ENCODE measurements around the gene SLC25A36.
"Not testable (repeated sequence)": the region's sequence is repeated elsewhere in the genome, so short reads cannot be mapped to it uniquely, and the experiment has no call there.

The SLC25A36 gene

DNA sequence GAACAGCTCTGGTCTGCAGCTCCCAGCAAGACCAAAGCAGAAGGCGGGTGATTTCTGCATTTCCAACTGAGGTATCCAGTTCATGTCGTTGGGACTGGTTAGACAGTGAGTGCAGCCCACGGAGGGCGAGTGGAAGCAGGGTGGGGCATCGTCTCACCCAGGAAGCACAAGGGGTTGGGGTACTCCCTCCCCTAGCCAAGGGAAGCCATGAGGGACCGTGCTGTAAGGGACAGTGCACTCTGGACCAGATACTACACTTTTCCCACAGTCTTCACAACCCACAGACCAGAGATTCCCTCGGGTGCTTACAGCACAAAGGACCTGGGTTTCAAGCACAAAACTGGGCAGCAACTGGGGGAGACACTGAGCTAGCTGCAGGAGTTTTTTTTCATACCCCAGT lies 8.5 kb upstream of the SLC25A36 start:
- Histone ChIP-seq H3K4me3 (ENCODE audit: low read depth, low read length) (no peak overlapping the region), H3K27me3 (peaks cover 6% of the 10 kb centered on the region), H3K4me1 (no peaks in the 10 kb centered on the region), H3K9me3 (no peaks in the 10 kb centered on the region), H3K36me3 (no peaks in the 10 kb centered on the region)
- no peak for DNase-seq
- TF ChIP-seq, protein P1, sequence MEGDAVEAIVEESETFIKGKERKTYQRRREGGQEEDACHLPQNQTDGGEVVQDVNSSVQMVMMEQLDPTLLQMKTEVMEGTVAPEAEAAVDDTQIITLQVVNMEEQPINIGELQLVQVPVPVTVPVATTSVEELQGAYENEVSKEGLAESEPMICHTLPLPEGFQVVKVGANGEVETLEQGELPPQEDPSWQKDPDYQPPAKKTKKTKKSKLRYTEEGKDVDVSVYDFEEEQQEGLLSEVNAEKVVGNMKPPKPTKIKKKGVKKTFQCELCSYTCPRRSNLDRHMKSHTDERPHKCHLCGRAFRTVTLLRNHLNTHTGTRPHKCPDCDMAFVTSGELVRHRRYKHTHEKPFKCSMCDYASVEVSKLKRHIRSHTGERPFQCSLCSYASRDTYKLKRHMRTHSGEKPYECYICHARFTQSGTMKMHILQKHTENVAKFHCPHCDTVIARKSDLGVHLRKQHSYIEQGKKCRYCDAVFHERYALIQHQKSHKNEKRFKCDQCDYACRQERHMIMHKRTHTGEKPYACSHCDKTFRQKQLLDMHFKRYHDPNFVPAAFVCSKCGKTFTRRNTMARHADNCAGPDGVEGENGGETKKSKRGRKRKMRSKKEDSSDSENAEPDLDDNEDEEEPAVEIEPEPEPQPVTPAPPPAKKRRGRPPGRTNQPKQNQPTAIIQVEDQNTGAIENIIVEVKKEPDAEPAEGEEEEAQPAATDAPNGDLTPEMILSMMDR (IDR thresholded peaks at IDR 0.05; ENCODE audit: low read depth, low read length), result no peak

DNA sequence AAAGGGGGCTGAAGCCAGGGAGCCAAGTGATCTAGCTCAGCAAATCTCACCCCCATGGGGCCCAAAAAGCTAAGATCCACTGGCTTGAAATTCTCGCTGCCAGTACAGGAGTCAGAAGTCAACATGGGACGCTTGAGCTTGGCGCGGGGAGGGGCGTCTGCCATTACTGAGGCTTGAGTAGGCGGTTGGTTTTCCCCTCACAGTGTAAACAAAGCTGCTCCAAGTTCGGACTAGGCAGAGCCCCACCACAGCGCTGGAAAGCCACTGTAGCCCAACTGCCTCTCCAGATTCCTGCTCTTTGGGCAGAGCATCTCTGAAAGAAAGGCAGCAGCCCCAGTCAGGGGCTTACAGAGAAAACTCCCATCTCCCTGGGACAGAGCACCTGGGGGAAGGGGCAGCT lies 8.1 kb upstream of the SLC25A36 start:
- Histone ChIP-seq H3K27me3 (peaks cover 6% of the 10 kb centered on the region), H3K9me3 (no peaks in the 10 kb centered on the region), H3K36me3 (no peaks in the 10 kb centered on the region), H3K4me1 (no peaks in the 10 kb centered on the region), H3K4me3 (ENCODE audit: low read depth, low read length) (no peak overlapping the region)
- no peak for DNase-seq
- TF ChIP-seq, protein P1 (IDR thresholded peaks at IDR 0.05; ENCODE audit: low read depth, low read length), result no peak

DNA sequence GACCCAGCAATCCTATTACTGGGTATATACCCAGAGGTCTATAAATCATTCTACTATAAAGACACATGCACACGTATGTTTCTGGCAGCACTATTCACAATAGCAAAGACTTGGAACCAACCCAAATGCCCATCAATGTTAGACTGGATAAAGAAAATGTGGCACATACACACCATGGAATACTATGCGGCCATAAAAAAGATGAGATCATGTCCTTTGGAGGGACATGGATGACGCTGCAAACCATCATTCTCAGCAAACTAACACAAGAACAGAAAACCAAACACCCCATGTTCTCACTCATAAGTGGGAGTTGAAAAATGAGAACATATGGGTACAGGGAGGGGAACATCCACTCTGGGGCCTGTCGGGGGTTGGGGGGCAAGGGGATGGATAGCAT lies 2.3 kb upstream of the SLC25A36 start:
- not testable (repeated sequence) for H3K4me1 ChIP-seq; H3K27me3 ChIP-seq; H3K4me3 ChIP-seq (ENCODE audit: low read depth, low read length); H3K36me3 ChIP-seq; DNase-seq; H3K9me3 ChIP-seq

DNA sequence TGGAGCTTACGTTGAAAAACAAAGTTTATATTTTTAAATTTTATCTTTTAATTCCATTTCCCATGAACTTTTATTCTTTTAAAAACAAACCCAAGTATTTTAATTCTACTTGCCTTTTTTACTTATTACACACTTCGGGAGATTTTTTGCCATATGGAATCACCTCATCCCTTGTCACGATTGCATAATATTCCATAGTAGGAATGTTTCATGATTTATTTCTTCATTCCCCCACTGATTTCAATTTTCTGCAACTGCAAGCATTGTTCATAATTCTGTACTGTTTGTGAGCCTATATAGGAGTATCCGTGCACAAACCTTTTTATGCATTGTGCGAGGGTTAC lies 574 bp upstream of the SLC25A36 start:
- Histone ChIP-seq H3K4me3 (ENCODE audit: low read depth, low read length) (peak overlapping the region; percentile 80), H3K36me3 (no peaks in the 10 kb centered on the region), H3K9me3 (no peaks in the 10 kb centered on the region), H3K27me3 (no peaks in the 10 kb centered on the region; the same call in 1 of the 2 replicates), H3K4me1 (no peaks in the 10 kb centered on the region; the same call in 1 of the 2 replicates)
- TF ChIP-seq, protein P1 (IDR thresholded peaks at IDR 0.05; ENCODE audit: low read depth, low read length), result no peak
- no peak for DNase-seq

DNA sequence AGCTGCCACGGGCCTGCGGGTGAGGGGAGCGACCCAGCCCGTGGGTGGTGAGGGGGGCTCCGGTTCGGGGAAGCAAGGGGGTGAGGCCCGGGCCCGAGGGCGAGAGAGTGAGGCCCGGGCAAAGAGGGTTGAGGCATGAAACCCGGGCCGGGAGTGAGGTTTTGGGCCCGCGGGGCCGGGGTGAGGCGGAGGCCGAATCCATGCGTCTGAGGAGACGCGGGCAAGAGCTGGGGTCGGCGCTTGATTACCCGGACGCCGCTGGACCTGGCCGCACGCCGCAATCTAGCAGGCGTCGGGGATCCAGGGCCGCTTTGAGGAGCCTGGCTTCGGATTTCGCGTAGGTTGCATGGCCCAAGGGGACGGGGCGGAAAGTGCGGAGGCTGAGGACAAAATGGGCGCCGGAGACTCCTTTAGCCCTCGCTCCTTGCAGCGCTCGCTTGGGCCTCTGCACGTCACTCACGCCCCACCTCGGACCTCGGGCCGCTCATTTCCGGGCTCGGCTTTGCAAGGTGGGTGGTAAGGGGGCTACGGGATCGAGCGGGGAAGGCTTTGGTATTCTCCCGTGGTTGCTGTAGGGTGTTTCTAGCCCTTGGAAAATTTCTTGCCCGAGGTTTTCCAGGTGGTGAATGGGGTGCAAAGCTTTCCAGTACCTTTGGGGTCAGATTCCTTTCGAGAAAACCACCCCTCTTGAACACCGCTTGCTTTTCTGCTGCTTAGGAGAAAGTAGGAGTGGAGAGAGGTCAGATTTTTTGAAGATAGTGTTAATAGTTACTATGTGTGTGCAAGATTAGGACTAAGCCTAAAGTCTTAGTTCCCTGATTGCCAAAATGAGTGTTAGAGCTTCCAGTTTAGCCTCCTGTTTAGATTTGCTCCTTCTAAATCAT lies 827 bp downstream of the SLC25A36 start:
- TF ChIP-seq, protein P1 (IDR thresholded peaks at IDR 0.05; ENCODE audit: low read depth, low read length), result no peak
- Histone ChIP-seq H3K27me3 (no peaks in the 10 kb centered on the region; the same call in 1 of the 2 replicates), H3K9me3 (no peaks in the 10 kb centered on the region), H3K36me3 (peaks cover 1% of the 10 kb centered on the region; the same call in 1 of the 2 replicates), H3K4me3 (ENCODE audit: low read depth, low read length) (peak overlapping the region; percentile 80), H3K4me1 (no peaks in the 10 kb centered on the region; the same call in 1 of the 2 replicates)
- peak; percentile 72 for DNase-seq

DNA sequence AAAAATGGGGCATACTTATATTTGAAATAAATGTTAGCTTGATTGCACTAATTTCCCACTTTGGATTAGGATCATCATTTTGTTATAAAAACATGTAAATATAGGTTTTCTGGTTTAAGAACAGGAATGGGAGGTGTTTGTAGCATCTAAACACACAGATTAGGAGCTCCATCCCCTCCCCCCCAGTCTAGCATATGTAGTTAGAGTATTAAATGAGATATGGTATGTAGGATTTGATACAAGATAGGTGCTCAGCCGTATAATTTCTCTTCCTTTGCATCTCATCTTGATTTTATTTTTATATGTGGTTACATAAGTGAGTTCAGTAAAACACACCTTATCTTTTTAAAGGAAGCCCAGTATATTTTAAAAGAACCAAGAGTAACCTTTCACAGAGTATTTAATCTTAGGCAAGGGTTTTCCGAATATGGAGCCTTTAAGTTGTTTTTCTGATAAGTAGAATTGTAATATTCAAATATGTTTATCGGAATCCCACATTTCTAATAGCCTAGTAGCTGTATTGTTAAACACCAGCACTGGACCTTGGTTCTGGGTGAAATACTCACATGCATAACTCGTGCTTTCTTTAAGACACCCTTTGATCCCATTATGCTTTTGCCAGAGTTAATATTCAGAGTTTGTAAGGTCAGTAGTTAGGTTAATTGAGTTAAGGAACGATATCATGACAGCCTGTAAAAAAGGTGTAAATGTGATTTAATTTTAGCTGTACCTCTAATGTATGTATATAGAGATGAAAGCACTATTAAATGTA lies 2.3 kb downstream of the SLC25A36 start:
- TF ChIP-seq, protein P1 (IDR thresholded peaks at IDR 0.05; ENCODE audit: low read depth, low read length), result no peak
- DNase-seq, result no peak
- Histone ChIP-seq H3K27me3 (no peaks in the 10 kb centered on the region; the same call in 1 of the 2 replicates), H3K36me3 (peaks cover 7% of the 10 kb centered on the region), H3K9me3 (no peaks in the 10 kb centered on the region), H3K4me1 (no peaks in the 10 kb centered on the region; the same call in 1 of the 2 replicates), H3K4me3 (ENCODE audit: low read depth, low read length) (peak overlapping the region; percentile 80)

Measured in BE2C (cell line).